Fibroblast of mammary gland (primary cell): ENCODE data around the gene TNS1.
"Not testable (repeated sequence)": the region's sequence is repeated elsewhere in the genome, so short reads cannot be mapped to it uniquely, and the experiment has no call there.

Experiments
- DNase-seq: peaks from one replicate; pipeline ENCODE4 v3.0.0-alpha.2; 2010; ENCODE audit warnings: low read depth
- H3K4me3 ChIP-seq: 2 replicates; pipeline ENCODE4 v1.5.1; 2011; ENCODE audit warnings: low read depth, mild to moderate bottlenecking, low read length, moderate library complexity; ENCODE audit not compliant: control insufficient read depth
- TF ChIP-seq, protein P1 (sequence below): conservative IDR thresholded peaks from 2 replicates; pipeline ENCODE4 v1.5.1; 2011; ENCODE audit warnings: low read depth, low read length, inconsistent platforms; ENCODE audit not compliant: control insufficient read depth, insufficient read depth

TNS1 gene

DNA sequence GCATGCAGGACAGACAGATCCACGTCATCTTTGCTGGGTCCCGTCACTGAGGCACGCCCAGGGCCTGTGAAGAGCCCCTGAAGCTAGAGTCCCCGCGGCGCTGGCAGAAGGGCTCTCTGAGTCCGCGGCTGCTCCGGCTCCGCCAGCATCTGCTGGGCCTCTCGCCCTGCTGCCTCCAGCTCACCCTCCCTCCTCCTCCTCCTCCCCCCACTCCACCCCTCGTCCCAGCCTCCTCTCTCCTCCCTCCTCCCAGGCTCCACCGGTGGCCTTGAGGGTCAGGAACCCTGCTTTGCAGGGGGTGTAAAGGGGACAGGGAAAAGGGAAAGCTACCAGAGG, at the start of gene TNS1:
Gene TNS1 (minus strand): TSS at position 151 of the 336 bp plus-strand sequence. CDS start 123 bp downstream, at position 28.
- H3K4me3 ChIP-seq = peak within 1 kb of the TSS; percentile 79
- TF ChIP-seq, protein P1, sequence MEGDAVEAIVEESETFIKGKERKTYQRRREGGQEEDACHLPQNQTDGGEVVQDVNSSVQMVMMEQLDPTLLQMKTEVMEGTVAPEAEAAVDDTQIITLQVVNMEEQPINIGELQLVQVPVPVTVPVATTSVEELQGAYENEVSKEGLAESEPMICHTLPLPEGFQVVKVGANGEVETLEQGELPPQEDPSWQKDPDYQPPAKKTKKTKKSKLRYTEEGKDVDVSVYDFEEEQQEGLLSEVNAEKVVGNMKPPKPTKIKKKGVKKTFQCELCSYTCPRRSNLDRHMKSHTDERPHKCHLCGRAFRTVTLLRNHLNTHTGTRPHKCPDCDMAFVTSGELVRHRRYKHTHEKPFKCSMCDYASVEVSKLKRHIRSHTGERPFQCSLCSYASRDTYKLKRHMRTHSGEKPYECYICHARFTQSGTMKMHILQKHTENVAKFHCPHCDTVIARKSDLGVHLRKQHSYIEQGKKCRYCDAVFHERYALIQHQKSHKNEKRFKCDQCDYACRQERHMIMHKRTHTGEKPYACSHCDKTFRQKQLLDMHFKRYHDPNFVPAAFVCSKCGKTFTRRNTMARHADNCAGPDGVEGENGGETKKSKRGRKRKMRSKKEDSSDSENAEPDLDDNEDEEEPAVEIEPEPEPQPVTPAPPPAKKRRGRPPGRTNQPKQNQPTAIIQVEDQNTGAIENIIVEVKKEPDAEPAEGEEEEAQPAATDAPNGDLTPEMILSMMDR = no peak
- peak; percentile 76 for DNase-seq

DNA sequence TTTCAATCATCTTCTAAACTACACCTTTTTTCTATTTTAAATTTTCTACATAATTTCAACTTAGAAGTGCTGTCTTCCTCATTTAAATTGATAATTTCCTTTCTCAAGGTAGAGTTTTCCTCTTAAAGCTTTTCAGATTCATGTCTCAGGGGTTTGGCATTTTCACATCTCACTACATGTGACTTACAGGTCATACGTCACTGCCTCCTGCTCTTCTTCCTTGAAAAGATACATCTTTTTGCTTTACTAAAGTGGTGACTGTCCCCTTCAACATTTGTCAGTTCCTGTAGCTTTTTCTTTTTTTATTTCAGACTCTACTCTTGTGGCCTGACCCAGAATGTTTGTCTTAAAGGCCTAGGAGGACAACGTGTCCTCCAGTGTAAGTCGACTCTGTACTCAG, 49.1 kb upstream of the TNS1 start:
- H3K4me3 ChIP-seq = no peak overlapping the region
- TF ChIP-seq, protein P1 = no peak
- no peak for DNase-seq

DNA sequence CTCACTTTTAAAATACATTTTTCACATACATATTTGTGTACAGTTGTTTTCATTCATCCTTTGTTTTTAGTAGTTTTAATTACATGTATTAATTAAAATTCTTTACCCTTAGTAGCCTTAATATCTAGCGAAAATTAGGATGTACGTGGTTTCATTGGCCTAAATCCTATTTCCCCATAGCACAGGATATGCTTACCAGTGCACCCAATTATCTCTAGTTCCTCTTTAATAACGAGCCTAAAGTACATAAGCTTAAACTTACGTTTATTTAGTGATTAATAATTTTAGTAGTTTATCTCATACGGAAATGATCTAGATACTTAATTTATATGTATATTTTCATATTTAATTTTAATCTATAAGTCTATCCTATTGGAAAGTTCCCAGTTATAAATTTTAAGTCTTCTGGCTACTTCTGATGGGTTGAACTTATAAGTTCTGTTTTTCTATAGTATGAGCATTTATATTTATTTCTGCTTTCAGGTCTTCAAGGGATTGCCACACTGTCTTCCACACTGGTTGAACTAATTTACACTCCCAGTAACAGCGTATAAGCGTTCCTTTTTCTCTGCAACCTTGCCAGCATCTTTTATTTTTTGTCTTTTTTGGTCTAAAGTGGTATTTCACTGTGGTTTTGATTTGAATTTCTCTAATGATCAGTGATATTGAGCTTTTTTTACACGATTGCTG, 44.9 kb upstream of the TNS1 start:
- no peak overlapping the region for H3K4me3 ChIP-seq
- DNase-seq = no peak
- TF ChIP-seq, protein P1 = no peak

DNA sequence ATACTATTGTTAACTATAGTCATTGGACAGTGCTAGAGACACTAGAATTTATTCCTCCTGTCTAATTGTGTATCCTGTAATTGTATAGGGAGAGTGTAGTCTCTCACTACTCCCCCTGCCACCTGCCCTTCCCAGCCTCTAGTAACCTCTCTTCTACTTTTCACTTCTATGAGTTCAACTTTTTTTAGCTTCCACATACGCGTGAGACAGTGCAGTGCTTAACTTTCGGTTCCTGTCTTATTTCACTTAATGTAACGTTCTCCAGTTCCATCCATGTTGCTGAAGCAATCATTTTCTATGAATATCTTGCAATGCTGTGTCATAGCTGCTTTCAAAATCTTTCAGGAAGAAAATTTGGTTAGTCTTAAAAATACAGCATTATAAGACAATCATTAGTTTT, 43.4 kb upstream of the TNS1 start:
- TF ChIP-seq, protein P1 = no peak
- DNase-seq = no peak
- H3K4me3 ChIP-seq = no peak overlapping the region

DNA sequence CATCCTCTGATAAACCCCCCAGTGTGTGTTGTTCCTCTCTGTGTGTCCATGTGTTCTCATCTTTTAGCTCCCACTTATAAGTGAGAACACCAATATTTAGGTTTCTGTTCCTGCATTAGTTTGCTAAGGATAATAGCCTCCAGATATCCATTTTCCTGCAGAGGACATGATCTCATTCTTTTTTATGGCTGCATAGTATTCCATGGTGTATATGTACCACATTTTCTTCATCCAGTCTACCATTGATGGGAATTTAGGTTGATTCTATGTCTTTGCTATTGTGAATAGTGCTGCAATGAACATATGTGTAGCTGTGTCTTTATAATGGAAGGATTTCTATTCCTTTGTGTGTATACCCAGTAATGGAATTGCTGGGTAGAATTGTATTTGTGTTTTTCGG, 41.8 kb upstream of the TNS1 start:
- H3K4me3 ChIP-seq, DNase-seq: not testable (repeated sequence)

DNA sequence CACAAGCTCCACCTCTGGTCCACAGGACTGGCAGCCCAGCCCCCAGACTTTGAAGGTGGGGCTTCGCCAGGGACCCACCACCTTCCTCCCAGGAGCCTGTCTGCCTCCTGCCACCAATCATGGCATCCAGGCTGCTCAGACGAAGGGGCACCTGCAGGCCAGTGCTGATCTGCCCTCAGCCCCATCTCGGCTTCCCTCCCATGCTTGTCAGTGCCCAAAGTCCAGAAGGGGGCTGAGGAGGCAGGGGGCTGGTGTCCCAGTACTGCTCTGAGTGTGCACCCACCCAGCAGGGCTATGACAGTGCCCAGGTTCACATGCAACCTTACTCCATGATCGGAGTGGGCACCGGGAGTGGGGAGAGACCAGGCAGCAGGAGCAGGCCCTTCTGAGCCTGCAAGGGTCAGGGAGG, 40.9 kb upstream of the TNS1 start:
- TF ChIP-seq, protein P1 = no peak
- DNase-seq = no peak
- no peak overlapping the region for H3K4me3 ChIP-seq

DNA sequence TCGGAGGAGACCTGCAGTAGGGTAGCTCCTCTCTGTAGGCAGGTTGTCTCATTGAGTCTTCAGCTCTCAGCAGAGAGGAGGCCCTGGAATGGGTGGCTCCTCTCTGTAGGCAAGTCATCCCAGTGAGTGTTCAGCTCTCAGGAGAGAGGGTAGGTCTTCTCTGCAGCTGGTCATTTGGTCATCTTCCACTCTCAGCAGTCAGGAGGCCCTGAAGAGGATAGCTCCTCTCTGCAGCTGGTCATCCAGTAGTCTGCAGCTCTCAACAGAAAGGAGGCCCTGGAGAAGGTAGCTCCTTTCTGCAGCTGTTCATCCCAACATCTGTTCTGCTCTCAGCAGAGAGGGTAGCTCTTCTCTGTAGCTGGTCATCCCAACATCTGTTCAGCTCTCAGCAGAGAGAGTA, 40.3 kb upstream of the TNS1 start:
- H3K4me3 ChIP-seq = no peak overlapping the region
- TF ChIP-seq, protein P1 = no peak
- no peak for DNase-seq
